Neural cell (in vitro differentiated cells): ENCODE measurements around the gene DHRS9.

ENCODE experiments used
- EP300 ChIP-seq: fragments of 450-650 bp; conservative IDR thresholded peaks from 2 replicates; pipeline ENCODE4 v1.6.1; 2014; ENCODE audit warnings: antibody characterized with exemption, mild to moderate bottlenecking, moderate library complexity; ENCODE audit not compliant: poor library complexity, severe bottlenecking
- TF ChIP-seq, protein P1 (sequence below): fragments of 450-650 bp; IDR thresholded peaks from 2 replicates; pipeline ENCODE4 v1.5.1; 2014; ENCODE audit warnings: antibody characterized with exemption, mild to moderate bottlenecking, moderate library complexity; ENCODE audit not compliant: poor library complexity, severe bottlenecking

DNA sequence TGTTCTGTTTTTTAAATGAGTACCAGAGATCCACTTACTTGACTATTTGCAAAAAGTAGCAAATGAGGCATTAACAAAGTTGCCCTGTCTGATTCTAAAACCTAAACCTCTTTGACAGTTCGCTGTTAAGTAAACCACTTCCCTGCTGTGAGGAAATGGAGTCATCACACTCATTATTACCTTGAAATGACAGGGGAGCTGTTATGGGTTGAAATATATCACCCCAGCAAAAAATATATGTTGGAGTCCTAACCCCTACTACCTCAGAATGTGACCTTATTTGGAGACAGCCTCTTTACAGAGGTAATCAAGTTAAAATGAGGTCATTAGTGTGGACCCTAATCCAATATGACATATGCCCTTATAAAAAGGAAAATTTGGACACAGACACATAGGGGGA lies 36.1 kb downstream of the DHRS9 start:
- TF ChIP-seq EP300, result peak; percentile 44
- TF ChIP-seq, protein P1, sequence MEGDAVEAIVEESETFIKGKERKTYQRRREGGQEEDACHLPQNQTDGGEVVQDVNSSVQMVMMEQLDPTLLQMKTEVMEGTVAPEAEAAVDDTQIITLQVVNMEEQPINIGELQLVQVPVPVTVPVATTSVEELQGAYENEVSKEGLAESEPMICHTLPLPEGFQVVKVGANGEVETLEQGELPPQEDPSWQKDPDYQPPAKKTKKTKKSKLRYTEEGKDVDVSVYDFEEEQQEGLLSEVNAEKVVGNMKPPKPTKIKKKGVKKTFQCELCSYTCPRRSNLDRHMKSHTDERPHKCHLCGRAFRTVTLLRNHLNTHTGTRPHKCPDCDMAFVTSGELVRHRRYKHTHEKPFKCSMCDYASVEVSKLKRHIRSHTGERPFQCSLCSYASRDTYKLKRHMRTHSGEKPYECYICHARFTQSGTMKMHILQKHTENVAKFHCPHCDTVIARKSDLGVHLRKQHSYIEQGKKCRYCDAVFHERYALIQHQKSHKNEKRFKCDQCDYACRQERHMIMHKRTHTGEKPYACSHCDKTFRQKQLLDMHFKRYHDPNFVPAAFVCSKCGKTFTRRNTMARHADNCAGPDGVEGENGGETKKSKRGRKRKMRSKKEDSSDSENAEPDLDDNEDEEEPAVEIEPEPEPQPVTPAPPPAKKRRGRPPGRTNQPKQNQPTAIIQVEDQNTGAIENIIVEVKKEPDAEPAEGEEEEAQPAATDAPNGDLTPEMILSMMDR, result no peak
